IPS-NIHi7 (cell line): Measurements from ENCODE around the gene BTNL9.
"Not testable (repeated sequence)": the region's sequence is repeated elsewhere in the genome, so short reads cannot be mapped to it uniquely, and the experiment has no call there.

Experiments
- DNase-seq: peaks from one replicate; pipeline ENCODE4 v3.0.0; 2012; ENCODE audit warnings: mixed read lengths; ENCODE audit errors: extremely low spot score

Gene BTNL9

GRCh38 chr5:181039931-181040630, at the start of gene BTNL9:
BTNL9 (plus strand) TSS chr5:181040266; CDS start chr5:181045490, 5,224 bp downstream.
- no peak for DNase-seq

GRCh38 chr5:180990882-180991242, 49.2 kb upstream of the BTNL9 start:
- no peak for DNase-seq

DNA sequence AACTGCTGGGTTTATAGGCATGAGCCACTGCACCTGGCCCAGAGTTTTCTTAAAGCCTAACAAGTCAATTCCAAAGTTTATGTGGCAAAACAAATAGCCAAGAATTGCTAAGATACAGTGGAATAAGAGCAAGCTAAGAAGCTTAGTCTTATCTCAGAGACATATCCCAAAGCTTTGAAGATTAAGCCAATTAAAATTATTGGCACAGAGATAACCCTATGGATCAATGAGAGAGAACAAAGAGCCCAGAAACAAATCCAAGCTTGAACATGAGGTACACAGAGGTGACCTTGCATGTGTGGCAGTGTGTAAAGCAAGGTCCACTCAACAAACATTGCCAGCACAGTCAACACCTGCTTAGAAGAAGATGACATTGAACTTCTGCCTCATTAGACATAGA, 38.1 kb upstream of the BTNL9 start:
- no peak for DNase-seq

- peak; percentile 18 for DNase-seq
These were observed 34.3 kb upstream of the BTNL9 start for GRCh38 chr5:181005791-181006190.

DNA sequence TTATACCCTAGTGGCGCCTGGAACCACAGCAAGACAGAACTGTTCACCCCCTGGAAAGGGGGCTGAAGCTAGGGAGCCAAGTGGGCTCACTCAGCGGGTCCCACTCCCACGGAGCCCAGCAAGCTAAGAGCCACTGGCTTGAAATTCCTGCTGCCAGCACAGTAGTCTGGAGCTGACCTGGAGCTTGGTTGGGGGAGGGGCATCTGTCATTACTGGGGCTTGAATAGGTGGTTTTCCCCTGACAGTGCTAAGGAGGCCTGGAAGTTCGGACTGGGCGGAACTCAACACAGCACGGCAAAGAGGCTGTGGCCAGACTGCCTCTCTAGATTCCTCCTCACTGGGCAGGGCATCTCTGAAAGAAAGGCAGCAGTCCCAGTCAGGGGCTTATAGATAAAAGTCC, 31.9 kb upstream of the BTNL9 start:
- DNase-seq, result no peak

- not testable (repeated sequence) for DNase-seq
These were observed 30.0 kb upstream of the BTNL9 start for GRCh38 chr5:181010018-181010417.

DNA sequence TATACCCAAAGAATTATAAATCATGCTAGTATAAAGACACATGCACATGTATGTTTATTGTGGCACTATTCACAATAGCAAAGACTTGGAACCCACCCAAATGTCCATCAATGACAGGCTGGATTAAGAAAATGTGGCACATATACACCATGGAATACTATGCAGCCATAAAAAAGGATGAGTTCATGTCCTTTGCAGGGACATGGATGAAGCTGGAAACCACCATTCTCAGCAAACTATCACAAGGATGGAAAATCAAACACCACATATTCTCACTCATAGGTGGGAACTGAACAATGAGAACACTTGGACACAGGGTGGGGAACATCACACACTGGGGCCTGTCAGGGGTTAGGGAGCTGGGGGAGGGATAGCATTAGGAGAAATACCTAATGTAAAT, 25.4 kb upstream of the BTNL9 start:
- DNase-seq, result not testable (repeated sequence)

GRCh38 chr5:181017448-181017847, 22.6 kb upstream of the BTNL9 start:
- not testable (repeated sequence) for DNase-seq

GRCh38 chr5:181020688-181021087, 19.4 kb upstream of the BTNL9 start:
- DNase-seq, result no peak

DNA sequence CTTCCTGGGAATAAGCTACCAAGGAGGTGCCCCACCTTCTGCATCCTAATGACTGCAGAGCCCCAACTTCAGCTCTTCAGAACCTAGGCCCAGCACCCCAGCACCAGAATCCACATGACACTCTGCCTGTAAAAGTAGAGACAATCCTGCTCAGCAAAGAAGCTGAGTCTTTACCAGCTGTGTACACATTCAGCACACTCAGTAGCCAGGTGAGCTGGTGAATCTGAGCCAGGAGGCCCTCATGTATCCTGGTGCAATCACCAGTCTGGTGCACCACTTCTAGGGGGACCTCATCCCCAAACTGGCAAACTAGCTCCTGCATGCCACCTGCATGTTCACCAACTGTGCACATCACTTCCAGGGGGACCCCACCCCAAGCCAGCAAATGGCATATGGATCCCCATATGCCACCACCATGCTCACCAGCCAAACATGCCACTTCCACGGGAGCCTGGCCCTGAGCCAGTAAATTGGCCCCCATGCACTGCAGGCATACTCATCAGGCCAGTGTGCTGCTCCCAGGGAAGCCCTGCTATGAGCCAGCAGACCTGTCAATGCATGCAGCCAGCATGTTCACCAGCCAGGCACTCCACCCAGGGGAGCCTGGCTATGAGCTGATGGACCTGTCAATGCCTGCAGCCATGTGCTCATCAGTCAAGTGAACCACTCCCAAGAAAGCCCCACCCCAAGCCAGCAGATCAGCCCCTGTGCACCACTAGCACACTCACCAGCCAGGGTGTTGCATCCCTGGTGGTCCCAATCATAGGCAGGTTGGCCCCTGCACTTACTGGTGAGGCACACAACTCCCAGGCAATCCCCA, 15.6 kb upstream of the BTNL9 start:
- no peak for DNase-seq

DNA sequence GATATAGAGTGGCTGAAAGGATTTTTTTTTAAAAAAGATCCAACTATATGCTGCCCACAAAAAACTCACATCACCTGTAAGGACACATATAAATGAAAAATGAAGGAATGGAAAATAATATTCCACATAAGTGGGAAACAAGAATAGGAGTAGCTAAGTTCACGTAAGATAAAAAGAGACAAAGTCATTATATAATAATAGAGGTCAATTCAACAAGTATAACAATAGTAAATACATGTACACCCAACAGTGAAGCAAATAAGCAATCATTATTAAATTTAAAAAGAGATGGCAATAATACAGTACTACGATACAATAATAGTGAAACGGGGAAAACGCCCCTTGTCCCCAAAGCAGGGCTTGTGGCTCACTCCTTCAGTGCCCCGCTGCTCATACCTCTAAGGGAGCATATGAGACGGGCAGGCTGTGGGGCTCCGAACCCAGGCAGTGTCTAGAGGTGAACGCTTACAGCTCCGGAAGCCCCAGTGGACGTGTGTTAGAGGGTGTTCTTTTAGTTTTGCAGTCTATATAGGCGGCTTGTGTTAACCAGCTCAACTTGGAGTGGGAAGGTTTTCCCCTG, 12.5 kb upstream of the BTNL9 start:
- DNase-seq, result no peak

DNA sequence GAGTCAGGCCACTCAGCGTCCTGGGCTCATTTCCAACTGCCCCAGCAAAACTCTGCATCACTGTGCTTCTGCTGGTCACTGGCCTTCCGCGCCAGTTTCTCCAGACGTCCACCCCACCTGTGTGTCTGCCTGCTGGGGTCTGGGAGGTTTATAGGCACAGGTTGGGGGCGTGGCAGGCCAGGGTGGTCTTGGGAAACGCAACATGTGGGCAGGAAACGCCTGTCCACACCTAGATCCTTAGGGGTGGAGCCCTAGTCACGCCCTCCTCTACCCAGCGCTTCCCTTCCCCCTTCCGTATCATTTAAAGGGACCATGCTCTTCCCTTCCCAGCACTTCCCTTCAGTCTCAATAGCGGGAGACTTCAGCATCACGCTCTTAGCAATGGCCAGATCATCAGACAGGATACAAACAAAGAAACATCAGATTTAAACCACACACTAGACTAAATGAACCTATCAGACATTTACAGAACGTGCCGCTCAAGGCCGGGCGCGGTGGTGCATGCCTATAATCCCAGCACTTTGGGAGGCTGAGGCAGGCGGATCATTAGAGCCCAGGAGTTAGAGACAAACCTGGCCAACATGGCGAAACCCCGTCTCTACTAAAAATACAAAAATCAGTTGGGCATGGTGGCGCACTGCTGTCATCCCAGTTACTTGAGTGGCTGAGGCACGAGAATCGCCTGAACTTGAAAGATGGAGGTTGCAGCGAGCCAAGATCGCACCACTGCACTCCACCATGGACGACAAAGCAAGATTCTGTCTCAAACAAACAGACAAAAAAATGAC, 11.8 kb upstream of the BTNL9 start:
- peak; percentile 61 for DNase-seq

DNA sequence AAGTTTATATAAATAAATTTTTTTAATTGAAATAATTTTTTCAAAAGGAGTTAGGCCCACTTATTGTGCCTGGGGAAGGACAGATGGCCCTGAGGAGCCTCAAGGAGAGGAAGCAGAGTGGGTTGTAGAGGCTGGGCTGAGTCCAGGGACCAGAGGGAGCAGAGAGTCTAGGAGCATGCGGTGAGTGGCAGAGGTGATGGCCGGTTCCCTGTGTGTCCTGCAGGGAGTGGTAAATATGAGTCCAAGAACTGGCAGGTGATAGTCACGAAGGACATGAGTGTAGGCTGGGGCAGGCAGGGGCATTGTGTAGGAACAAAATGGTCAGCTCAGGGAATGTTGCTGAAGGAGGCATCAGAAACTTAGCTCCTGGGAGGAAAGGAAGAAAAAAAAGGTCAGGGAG, 8.3 kb upstream of the BTNL9 start:
- no peak for DNase-seq

- DNase-seq, result no peak
These were observed 3.9 kb upstream of the BTNL9 start for GRCh38 chr5:181035991-181036815.

GRCh38 chr5:181036816-181037364, 3.2 kb upstream of the BTNL9 start:
- DNase-seq, result no peak

DNA sequence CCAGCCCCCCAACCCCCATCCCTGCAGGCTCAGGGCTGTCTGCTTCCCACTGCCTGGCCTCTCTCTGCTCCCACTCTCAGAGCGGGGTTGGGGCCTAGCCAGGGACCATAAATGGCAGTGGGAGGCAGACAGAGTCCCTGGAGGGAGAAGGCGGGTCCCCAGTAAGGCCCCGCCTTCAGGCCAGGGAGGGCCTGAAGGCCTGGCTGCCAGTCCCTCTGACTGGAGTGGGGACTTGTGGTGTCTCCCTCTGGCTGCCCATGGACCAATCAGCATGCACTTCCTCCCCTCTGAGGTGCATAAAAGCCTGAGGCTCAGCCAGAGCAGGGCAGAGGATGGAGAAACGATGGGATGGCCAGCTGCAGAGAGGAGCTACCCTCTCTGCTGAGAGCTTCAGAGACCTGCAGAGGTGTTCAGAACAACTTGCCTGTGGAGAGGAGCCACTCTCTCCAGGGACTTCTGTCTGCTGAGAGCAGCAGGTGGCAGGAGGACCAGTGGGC, 2.7 kb upstream of the BTNL9 start:
- DNase-seq, result peak; percentile 65

- DNase-seq, result no peak
These were observed 595 bp upstream of the BTNL9 start for GRCh38 chr5:181039471-181039870.

GRCh38 chr5:181040631-181040945, 522 bp downstream of the BTNL9 start:
- no peak for DNase-seq

DNA sequence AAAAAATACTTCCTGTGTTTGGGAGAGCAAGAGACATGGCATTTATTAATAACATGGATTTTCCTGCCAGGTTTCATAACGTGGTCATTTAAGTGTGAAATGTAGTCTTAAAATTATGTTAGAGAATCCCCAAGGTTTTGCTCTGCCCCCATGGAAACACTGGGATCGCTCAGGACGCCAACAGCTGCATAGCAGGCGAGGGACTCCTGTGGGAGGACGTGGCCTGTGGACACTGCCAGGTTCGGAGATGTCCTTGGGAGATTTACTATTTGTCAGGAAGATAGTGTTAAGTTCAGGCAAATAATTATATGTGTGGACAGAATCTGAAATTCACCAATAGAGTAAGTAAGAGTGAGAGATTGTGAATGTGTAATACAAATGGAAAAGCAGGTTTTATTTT, 977 bp downstream of the BTNL9 start:
- no peak for DNase-seq

- DNase-seq, result no peak
These were observed 2.1 kb downstream of the BTNL9 start for GRCh38 chr5:181042036-181042713.
